ENCODE results near the gene EZH2.

EZH2 gene

GRCh38 chr7:148791546-148791945, 92.5 kb downstream of the EZH2 start:
- no peak overlapping the region for H3K4me3 ChIP-seq (ENCODE audit: low read length)
- TF ChIP-seq CTCF (conservative IDR thresholded peaks at IDR 0.05; ENCODE audit: low read length), result no peak
- no peak for DNase-seq (ENCODE audit: low read depth)

GRCh38 chr7:148790850-148791249, 93.2 kb downstream of the EZH2 start:
- TF ChIP-seq CTCF (conservative IDR thresholded peaks at IDR 0.05; ENCODE audit: low read length), result no peak
- no peak for DNase-seq (ENCODE audit: low read depth)
- no peak overlapping the region for H3K4me3 ChIP-seq (ENCODE audit: low read length)

- TF ChIP-seq CTCF (conservative IDR thresholded peaks at IDR 0.05; ENCODE audit: low read length), result no peak
- no peak for DNase-seq (ENCODE audit: low read depth)
- no peak overlapping the region for H3K4me3 ChIP-seq (ENCODE audit: low read length)
These were observed 93.9 kb downstream of the EZH2 start for GRCh38 chr7:148790131-148790726.

GRCh38 chr7:148789220-148789619, 94.9 kb downstream of the EZH2 start:
- TF ChIP-seq CTCF (conservative IDR thresholded peaks at IDR 0.05; ENCODE audit: low read length), result no peak
- no peak for DNase-seq (ENCODE audit: low read depth)
- H3K4me3 ChIP-seq (ENCODE audit: low read length), result no peak overlapping the region

- no peak for TF ChIP-seq CTCF (conservative IDR thresholded peaks at IDR 0.05; ENCODE audit: low read length)
- DNase-seq (ENCODE audit: low read depth), result no peak
- no peak overlapping the region for H3K4me3 ChIP-seq (ENCODE audit: low read length)
These were observed 96.4 kb downstream of the EZH2 start for GRCh38 chr7:148787571-148788295.

- no peak for DNase-seq (ENCODE audit: low read depth)
- no peak for TF ChIP-seq CTCF (conservative IDR thresholded peaks at IDR 0.05; ENCODE audit: low read length)
- no peak overlapping the region for H3K4me3 ChIP-seq (ENCODE audit: low read length)
These were observed 100.1 kb downstream of the EZH2 start for GRCh38 chr7:148783801-148784527.

Measured in AG10803 (cell line).